Smooth muscle cell (in vitro differentiated cells): ENCODE data around the gene GRK2. TPM values are rescaled to one million over a fixed set of nuclear protein-coding genes. Genes with fewer than 3 reads are reported as not detected.

Experiments
- DNase-seq: peaks from one replicate; lab custom pipeline; 2025; ENCODE audit not compliant: unreplicated experiment; lab: John Stamatoyannopoulos, UW
- H2AFZ ChIP-seq: fragments of 200-600 bp; sonication (generic); 2 replicates; pipeline ENCODE4 v1.6.0; 2016; ENCODE audit warnings: antibody characterized with exemption, low read depth, mild to moderate bottlenecking
- H3F3A ChIP-seq: fragments of 200-600 bp; sonication (generic); 2 replicates; pipeline ENCODE4 v1.6.0; 2017; ENCODE audit warnings: antibody characterized with exemption, low read depth
- H3K27ac ChIP-seq: fragments of 200-600 bp; sonication (generic); 2 replicates; pipeline ENCODE4 v1.5.1; 2016; ENCODE audit warnings: low read depth, mild to moderate bottlenecking
- H3K27me3 ChIP-seq: fragments of 200-600 bp; sonication (generic); 2 replicates; pipeline ENCODE4 v1.6.1; 2016; ENCODE audit warnings: low read depth, mild to moderate bottlenecking
- H3K36me3 ChIP-seq: fragments of 200-600 bp; sonication (generic); 2 replicates; pipeline ENCODE4 v1.5.1; 2016; ENCODE audit warnings: low read depth
- H3K4me1 ChIP-seq: fragments of 200-600 bp; sonication (generic); 2 replicates; pipeline ENCODE4 v1.5.1; 2016; ENCODE audit warnings: low read depth
- H3K4me2 ChIP-seq: fragments of 200-600 bp; sonication (generic); 2 replicates; pipeline ENCODE4 v1.6.0; 2016; ENCODE audit warnings: mild to moderate bottlenecking
- H3K4me3 ChIP-seq: fragments of 200-600 bp; sonication (generic); 2 replicates; pipeline ENCODE4 v1.5.1; 2016; ENCODE audit warnings: mild to moderate bottlenecking
- H3K79me2 ChIP-seq: fragments of 200-600 bp; sonication (generic); 2 replicates; pipeline ENCODE4 v1.6.0; 2016; ENCODE audit warnings: low read depth, mild to moderate bottlenecking
- H3K9ac ChIP-seq: fragments of 200-600 bp; sonication (generic); 2 replicates; pipeline ENCODE4 v1.6.0; 2016; ENCODE audit warnings: low read depth
- H3K9me3 ChIP-seq: fragments of 200-600 bp; sonication (generic); replicated peaks from 2 replicates; pipeline ENCODE4 v1.5.1; 2016; ENCODE audit warnings: low read depth
- H4K20me1 ChIP-seq: fragments of 200-600 bp; sonication (generic); 2 replicates; pipeline ENCODE4 v1.6.0; 2016; ENCODE audit warnings: low read depth
- WGBS: methylation state at CpG from one replicate; pipeline ENCODE4 v1.1.7; 2016; ENCODE audit warnings: low lambda C conversion rate; 5-methylcytosine and 5-hydroxymethylcytosine counted together
- polyA plus RNA-seq: library from polyadenylated mRNA; unstranded; fragments of >200 nt; fragmentation: Nextera tagmentation; extraction: Ambion mirVana; gene quantifications from 2 replicates; pipeline ENCODE4 v1.2.1, GENCODE V29; 2016
- total RNA-seq: library from RNA; depleted of rRNA; stranded (reverse); fragments of >200 nt; gene quantifications from 2 replicates; pipeline ENCODE4 v1.2.3, GENCODE V29; 2014
- TF ChIP-seq, protein P1 (sequence below): fragments of 200-600 bp; sonication (generic); IDR thresholded peaks from 2 replicates; pipeline ENCODE4 v1.5.1; 2017; ENCODE audit warnings: borderline replicate concordance, mild to moderate bottlenecking, antibody characterized with exemption; ENCODE audit not compliant: insufficient read depth, poor library complexity, severe bottlenecking

The GRK2 gene
- total and polyA plus RNA-seq, 2 experiments from 2014 or later: 22.2 to 42.5 TPM

DNA sequence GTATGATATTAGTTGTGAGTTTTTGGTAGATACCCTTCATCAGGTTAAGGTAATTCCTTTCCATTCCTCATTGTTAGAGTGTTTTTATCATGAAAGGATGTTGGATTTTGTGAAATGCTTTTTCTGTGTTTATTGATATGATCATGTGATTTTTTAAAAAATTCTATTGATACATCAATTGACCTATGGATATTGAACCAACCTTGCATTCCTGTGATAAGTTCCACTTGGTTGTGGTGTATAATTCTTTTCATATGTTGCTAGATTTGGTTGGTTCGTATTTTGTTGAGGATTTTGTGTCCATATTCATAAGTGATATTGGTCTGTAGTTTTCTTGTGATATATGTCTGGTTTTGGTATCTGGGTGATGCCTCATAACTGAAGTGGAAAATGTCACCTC, 29.6 kb downstream of the GRK2 start:
- peaks cover 62% of the 10 kb centered on the region for H4K20me1 ChIP-seq
- H3K36me3 ChIP-seq: peaks cover 17% of the 10 kb centered on the region
- H3K9ac ChIP-seq: no peak overlapping the region
- no peak overlapping the region for H2AFZ ChIP-seq
- no peak overlapping the region for H3K27ac ChIP-seq
- H3K79me2 ChIP-seq: peaks cover 67% of the 10 kb centered on the region
- peaks cover 10% of the 10 kb centered on the region for H3K4me1 ChIP-seq
- no peaks in the 10 kb centered on the region for H3K27me3 ChIP-seq
- 100% methylated on average over 1 of the region's 1 CpG for WGBS
- peaks cover 6% of the 10 kb centered on the region for H3F3A ChIP-seq
- H3K9me3 ChIP-seq: peaks cover 9% of the 10 kb centered on the region
- H3K4me2 ChIP-seq: no peak overlapping the region
- no peak for DNase-seq
- no peak overlapping the region for H3K4me3 ChIP-seq
- TF ChIP-seq, protein P1, sequence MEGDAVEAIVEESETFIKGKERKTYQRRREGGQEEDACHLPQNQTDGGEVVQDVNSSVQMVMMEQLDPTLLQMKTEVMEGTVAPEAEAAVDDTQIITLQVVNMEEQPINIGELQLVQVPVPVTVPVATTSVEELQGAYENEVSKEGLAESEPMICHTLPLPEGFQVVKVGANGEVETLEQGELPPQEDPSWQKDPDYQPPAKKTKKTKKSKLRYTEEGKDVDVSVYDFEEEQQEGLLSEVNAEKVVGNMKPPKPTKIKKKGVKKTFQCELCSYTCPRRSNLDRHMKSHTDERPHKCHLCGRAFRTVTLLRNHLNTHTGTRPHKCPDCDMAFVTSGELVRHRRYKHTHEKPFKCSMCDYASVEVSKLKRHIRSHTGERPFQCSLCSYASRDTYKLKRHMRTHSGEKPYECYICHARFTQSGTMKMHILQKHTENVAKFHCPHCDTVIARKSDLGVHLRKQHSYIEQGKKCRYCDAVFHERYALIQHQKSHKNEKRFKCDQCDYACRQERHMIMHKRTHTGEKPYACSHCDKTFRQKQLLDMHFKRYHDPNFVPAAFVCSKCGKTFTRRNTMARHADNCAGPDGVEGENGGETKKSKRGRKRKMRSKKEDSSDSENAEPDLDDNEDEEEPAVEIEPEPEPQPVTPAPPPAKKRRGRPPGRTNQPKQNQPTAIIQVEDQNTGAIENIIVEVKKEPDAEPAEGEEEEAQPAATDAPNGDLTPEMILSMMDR: no peak

DNA sequence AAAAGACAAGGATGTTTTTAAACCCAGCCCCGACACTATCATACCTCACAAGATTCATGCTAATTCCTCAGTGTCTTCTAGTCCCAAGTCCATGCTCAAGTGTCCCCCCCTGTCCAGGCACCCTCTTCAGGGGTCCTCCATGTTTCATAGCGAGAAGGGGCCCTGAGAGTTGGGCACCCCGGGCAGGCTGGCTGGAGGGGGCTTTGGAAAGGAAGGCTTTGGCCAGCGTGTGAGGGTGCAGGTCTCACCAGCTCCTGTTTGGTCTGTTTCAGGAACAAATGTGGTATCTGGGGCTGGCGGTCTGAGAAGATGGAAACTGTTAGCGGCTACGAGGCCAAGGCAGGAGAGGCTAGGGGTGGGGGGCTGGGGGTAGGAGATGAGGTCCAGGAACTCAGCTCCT, 32.5 kb downstream of the GRK2 start:
- 97% methylated on average over 7 of the region's 7 CpGs for WGBS
- H3K27me3 ChIP-seq: no peaks in the 10 kb centered on the region
- peaks cover 39% of the 10 kb centered on the region for H4K20me1 ChIP-seq
- peaks cover 12% of the 10 kb centered on the region for H3K4me1 ChIP-seq
- H3K4me3 ChIP-seq: no peak overlapping the region
- H3K27ac ChIP-seq: no peak overlapping the region
- H3K36me3 ChIP-seq: peaks cover 17% of the 10 kb centered on the region
- TF ChIP-seq, protein P1: no peak
- H3K79me2 ChIP-seq: peaks cover 39% of the 10 kb centered on the region
- no peak for DNase-seq
- peaks cover 9% of the 10 kb centered on the region for H3K9me3 ChIP-seq
- H3F3A ChIP-seq: no peaks in the 10 kb centered on the region
- no peak overlapping the region for H3K9ac ChIP-seq
- no peak overlapping the region for H2AFZ ChIP-seq
- H3K4me2 ChIP-seq: no peak overlapping the region

DNA sequence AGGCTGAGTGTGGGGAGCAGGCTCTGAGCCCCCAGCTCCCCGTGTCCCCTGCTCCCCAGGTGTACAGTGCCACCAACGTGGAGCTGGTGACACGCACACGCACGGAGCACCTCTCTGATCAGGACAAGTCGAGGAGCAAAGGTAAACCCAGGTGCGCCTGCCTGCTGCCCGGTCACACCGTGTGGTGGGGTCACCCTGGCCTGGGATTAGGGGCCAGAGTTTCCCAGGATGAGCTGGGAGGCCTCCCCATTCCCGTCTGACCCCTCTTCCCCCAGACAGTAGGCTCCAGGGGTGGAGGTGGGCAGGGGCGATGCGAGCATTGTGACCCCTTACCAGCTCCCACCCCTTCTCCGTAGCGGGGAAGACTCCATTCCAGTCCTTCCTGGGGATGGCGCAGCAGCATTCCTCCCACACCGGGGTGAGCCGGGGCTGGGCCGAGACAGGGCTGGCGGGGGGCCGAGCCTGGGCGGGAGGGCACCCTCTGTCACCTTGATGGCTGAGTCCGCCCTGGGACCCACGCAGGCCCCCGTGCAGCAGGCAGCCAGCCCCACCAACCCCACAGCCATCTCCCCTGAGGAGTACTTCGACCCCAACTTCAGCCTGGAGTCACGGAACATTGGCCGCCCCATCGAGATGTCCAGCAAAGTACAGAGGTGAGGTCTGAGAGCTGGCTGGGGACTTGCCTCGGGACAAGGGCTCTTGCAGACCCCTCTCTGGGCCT, 33.4 kb downstream of the GRK2 start:
- H3K27ac ChIP-seq: no peak overlapping the region
- TF ChIP-seq, protein P1: no peak
- peaks cover 39% of the 10 kb centered on the region for H4K20me1 ChIP-seq
- no peak overlapping the region for H2AFZ ChIP-seq
- WGBS: 96% methylated on average over 21 of the region's 29 CpGs
- H3F3A ChIP-seq: no peaks in the 10 kb centered on the region
- no peak overlapping the region for H3K4me3 ChIP-seq
- H3K9ac ChIP-seq: no peak overlapping the region
- H3K27me3 ChIP-seq: no peaks in the 10 kb centered on the region
- H3K79me2 ChIP-seq: peaks cover 31% of the 10 kb centered on the region
- H3K4me2 ChIP-seq: no peak overlapping the region
- peaks cover 12% of the 10 kb centered on the region for H3K4me1 ChIP-seq
- no peak for DNase-seq
- peaks cover 15% of the 10 kb centered on the region for H3K36me3 ChIP-seq
- H3K9me3 ChIP-seq: peaks cover 9% of the 10 kb centered on the region

DNA sequence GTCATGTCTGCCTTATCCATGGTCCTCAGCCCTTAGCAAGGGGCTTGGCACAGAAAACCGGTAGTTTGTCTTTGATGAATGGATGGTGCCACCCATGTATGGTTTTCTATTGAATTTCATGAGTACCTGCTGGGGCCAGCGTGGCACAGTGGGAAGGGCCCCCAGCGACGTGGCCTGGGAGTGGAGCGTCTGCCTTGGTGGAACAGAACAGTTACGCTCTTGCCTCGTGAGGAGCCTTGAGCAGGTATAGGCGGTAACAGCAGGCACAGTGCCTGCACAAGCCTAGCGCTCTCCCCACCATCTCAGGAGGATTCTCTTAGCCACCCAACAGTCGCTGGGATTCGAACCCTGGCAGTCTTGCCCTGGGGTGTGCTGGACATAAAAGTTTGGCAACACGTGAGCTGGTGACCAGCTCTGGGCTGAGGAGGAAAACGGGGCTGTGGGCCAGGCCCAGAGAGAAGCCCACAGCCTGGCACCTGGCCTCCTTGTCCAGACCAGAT, 34.0 kb downstream of the GRK2 start:
- Histone ChIP-seq H3K4me3 (no peak overlapping the region), H3K27me3 (no peaks in the 10 kb centered on the region), H2AFZ (no peak overlapping the region), H3F3A (no peaks in the 10 kb centered on the region), H4K20me1 (peaks cover 39% of the 10 kb centered on the region), H3K9ac (no peak overlapping the region), H3K79me2 (peaks cover 24% of the 10 kb centered on the region), H3K4me1 (peaks cover 12% of the 10 kb centered on the region), H3K9me3 (peaks cover 8% of the 10 kb centered on the region), H3K36me3 (peaks cover 11% of the 10 kb centered on the region), H3K27ac (no peak overlapping the region), H3K4me2 (no peak overlapping the region)
- no peak for DNase-seq
- 97% methylated on average over 13 of the region's 13 CpGs for WGBS
- TF ChIP-seq, protein P1: no peak
